AG04450 (cell line): ENCODE data around the gene ROCK2. TPM values are rescaled to one million over a fixed set of nuclear protein-coding genes. Genes with fewer than 3 reads are reported as not detected.

Experiments
- CTCF ChIA-PET: fragments of 300-600, 350-600 bp; formaldehyde crosslinking; extraction: SDS; loops from one replicate; lab custom pipeline; 2022; ENCODE audit warnings: antibody characterized with exemption, inconsistent platforms; lab: Charles Lee
- POLR2A ChIA-PET: fragments of 350-600 bp; formaldehyde crosslinking; extraction: SDS; loops from one replicate; lab custom pipeline; 2021; ENCODE audit warnings: antibody characterized with exemption, inconsistent platforms; lab: Yijun Ruan, JAX
- DNase-seq: peaks from one replicate; pipeline ENCODE4 v3.0.0-alpha.2; 2011; ENCODE audit warnings: low read depth, low spot score
- H3K27ac ChIP-seq: one replicate; pipeline ENCODE4 v1.5.1; 2012; ENCODE audit warnings: low read depth, low read length, control low read depth
- H3K27me3 ChIP-seq: one replicate; pipeline ENCODE4 v1.6.0; 2012; ENCODE audit warnings: low read length; ENCODE audit not compliant: control insufficient read depth, insufficient read depth
- H3K4me3 ChIP-seq: 2 replicates; pipeline ENCODE4 v1.5.1; 2011; ENCODE audit warnings: mild to moderate bottlenecking, low read depth, low read length, control low read depth
- H3K9me3 ChIP-seq: 2 replicates; pipeline ENCODE4 v1.5.1; 2012; ENCODE audit warnings: low read length; ENCODE audit not compliant: control insufficient read depth, insufficient read depth
- polyA plus RNA-seq: library from polyadenylated mRNA; depleted of rRNA; stranded (reverse); fragments of >200 nt; gene quantifications from 2 replicates; pipeline ENCODE4 v1.2.3, GENCODE V29; 2011
- TF ChIP-seq, protein P1 (sequence below): IDR thresholded peaks from 2 replicates; pipeline ENCODE4 v1.5.1; 2011; ENCODE audit warnings: low read depth, low read length, control low read depth, inconsistent platforms

ROCK2 gene
- polyA plus RNA-seq, 1 experiment = 28.2 TPM

DNA sequence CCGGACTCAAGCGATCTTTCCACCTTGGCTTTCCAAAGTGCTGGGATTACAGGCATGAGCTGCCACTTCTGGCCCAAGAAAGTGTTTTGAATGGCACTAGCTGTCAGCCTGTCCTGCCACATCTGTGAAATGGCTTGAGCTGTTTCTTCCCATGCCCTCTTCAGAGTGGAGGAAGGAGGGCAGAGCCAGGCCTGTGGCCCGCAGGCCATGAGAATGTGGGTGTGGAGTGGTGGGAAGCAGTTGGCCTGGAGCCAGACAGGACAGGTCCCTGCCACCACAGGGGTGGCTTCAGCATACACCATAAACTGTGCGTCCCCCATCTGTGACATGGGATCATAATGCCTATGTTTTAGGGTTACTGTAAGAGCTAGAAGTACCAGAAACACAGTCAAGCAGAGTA is 182.7 kb downstream of the ROCK2 start:
- DNase-seq = no peak
- TF ChIP-seq, protein P1, sequence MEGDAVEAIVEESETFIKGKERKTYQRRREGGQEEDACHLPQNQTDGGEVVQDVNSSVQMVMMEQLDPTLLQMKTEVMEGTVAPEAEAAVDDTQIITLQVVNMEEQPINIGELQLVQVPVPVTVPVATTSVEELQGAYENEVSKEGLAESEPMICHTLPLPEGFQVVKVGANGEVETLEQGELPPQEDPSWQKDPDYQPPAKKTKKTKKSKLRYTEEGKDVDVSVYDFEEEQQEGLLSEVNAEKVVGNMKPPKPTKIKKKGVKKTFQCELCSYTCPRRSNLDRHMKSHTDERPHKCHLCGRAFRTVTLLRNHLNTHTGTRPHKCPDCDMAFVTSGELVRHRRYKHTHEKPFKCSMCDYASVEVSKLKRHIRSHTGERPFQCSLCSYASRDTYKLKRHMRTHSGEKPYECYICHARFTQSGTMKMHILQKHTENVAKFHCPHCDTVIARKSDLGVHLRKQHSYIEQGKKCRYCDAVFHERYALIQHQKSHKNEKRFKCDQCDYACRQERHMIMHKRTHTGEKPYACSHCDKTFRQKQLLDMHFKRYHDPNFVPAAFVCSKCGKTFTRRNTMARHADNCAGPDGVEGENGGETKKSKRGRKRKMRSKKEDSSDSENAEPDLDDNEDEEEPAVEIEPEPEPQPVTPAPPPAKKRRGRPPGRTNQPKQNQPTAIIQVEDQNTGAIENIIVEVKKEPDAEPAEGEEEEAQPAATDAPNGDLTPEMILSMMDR = no peak
- Histone ChIP-seq H3K27me3 (no peaks in the 10 kb centered on the region), H3K27ac (no peak overlapping the region), H3K4me3 (no peak overlapping the region), H3K9me3 (no peaks in the 10 kb centered on the region; the same call in 1 of the 2 replicates)
- ChIA-PET POLR2A (no interaction called here), CTCF (no interaction called here)

DNA sequence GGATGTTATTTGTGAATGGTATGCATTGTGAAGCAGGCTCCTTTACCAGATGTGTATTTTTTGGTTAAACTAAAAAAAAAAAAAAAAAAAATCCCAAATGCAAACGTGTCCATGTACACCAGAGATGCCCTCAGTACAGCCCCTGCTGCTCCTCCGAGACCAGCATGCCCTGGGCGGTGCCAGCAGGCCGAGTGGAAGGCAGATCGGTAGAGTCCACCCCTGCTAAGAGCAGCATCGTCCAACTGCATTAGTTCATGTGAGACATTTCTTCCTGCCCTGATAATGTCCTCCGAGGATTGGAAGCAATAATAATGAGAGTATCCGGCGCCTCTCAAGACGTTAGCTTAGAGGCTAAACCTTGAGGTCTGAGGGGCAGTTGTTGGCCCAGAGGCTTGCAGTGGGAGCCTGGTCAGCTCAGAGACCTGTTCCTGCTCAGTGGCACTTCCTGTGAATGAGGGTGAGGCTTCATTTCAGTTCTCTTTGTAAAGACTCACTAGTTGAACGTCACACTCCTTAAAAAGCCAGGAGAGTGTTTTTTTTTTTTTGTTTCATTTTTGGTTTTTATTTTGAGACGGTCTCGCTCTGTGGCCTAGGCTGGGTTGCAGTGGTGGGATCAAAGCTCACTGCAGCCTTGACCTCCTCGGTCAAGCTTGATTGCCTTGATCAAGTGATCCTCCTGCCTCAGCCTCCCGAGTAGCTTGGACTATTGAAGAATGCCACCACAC is 183.5 kb downstream of the ROCK2 start:
- ChIA-PET CTCF (no interaction called here), POLR2A (no interaction called here)

DNA sequence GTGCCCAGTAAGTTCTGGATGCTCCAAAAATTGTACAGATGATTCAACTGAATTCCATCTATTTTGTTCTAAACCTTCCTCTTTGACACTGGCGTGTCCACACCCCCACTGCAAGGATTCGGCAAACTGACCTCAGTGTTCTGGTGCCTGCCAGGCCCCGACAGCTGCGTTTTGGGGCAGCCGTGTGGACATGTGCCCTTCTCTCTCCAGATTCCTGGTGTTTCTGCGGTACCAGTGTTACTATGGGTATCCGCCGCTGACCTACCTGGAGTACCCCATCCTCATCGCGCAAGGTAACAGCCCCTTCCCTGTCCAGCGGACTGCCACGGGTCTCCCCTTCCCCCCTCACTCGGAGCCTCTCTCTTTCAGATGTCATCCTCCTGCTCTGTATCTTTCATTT is 184.2 kb downstream of the ROCK2 start:
- TF ChIP-seq, protein P1 = no peak
- ChIA-PET CTCF (no interaction called here), POLR2A (no interaction called here)
- no peak for DNase-seq
- H3K9me3 ChIP-seq = no peaks in the 10 kb centered on the region; the same call in 1 of the 2 replicates
- H3K27me3 ChIP-seq = no peaks in the 10 kb centered on the region
- H3K4me3 ChIP-seq = no peak overlapping the region
- H3K27ac ChIP-seq = no peak overlapping the region

More for the DNA sequence above, 183.5 kb downstream of the ROCK2 start:
- TF ChIP-seq, protein P1 = no peak
- Histone ChIP-seq H3K4me3 (no peak overlapping the region), H3K27ac (no peak overlapping the region), H3K27me3 (no peaks in the 10 kb centered on the region), H3K9me3 (no peaks in the 10 kb centered on the region; the same call in 1 of the 2 replicates)
- no peak for DNase-seq

DNA sequence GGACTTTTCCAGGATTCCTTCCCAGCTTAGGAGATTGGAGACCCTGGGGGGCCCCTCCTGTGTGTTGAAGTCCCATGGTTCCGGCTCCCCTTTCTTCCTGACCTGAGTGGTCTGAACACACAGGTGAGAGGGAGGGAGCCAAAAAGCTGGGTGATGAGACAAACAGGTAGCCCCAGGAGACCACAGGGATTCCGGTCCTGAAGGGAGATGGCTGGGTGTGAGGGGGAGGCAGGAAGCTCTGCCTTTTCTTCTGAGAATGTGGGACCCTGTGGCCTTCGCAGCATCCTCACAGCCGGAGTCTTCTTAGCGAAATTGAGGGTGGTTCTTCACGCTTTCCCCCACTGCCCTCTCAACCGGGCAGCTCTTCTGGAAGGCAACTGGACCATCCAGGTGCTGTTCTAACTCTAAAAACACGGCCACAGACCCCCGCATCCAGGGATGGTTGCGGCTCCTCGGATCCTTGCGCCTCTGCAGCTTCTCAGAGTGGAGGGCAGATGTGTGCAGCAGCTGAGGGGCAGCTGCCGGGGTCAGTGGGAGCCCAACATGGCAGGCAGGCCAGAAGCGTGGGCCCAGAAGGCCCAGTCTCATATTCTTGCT is 184.8 kb downstream of the ROCK2 start:
- H3K9me3 ChIP-seq = no peaks in the 10 kb centered on the region; the same call in 1 of the 2 replicates
- CTCF ChIA-PET = interaction anchor here (1.1 kb wide), 1 partner anchor 424 kb away, joined by 3 read pairs; no protein-coding TSS in a partner anchor
- TF ChIP-seq, protein P1 = no peak
- POLR2A ChIA-PET = no interaction called here
- DNase-seq = no peak
- H3K27ac ChIP-seq = no peak overlapping the region
- no peaks in the 10 kb centered on the region for H3K27me3 ChIP-seq
- H3K4me3 ChIP-seq = no peak overlapping the region

DNA sequence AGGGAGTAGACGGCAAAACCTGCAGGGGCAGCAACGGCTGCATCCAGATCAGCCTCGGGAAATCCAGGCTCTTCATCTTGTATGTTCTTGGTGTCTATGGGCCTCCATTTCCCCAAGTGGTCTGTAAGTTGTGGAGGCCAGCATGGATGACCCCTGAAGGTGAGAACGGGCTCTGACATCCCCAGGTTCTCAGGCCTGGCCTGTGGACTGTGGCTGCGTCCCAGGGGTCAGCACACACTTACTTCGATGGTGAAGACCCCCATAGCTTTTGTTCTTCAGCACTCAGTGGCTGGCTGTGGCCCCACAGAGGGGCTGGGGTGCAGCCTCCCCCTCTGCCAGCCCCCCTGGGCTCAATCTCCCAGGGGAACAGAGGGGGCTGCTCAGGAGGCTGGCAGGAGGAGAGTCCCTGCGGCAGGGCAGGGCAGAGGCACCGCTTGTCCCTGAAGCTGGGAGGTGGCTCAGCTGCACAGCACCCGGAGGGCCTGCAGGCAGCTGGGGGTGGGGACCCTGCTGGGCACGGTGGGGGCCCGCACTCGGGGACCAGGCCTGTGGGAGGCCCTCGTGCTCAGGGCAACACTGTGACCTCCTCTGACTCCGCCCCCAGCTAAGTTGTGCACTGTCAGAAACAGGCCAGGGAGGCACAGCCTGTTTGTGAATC is 185.4 kb downstream of the ROCK2 start:
- POLR2A ChIA-PET = no interaction called here
- CTCF ChIA-PET = interaction anchor here (1.1 kb wide), 1 partner anchor 425 kb away, joined by 3 read pairs; no protein-coding TSS in a partner anchor
- no peak for DNase-seq

More for the DNA sequence above, 185.4 kb downstream of the ROCK2 start:
- H3K9me3 ChIP-seq = no peaks in the 10 kb centered on the region; the same call in 1 of the 2 replicates
- no peak overlapping the region for H3K4me3 ChIP-seq
- TF ChIP-seq, protein P1 = no peak
- H3K27me3 ChIP-seq = no peaks in the 10 kb centered on the region
- no peak overlapping the region for H3K27ac ChIP-seq
